ENCODE data around the gene PPM1M.
"Not testable (repeated sequence)": the region's sequence is repeated elsewhere in the genome, so short reads cannot be mapped to it uniquely, and the experiment has no call there.

GRCh38 chr3:52284051-52284450, 38.5 kb downstream of the PPM1M start:
- TF ChIP-seq CTCF (conservative IDR thresholded peaks at IDR 0.05); ZFX (IDR thresholded peaks at IDR 0.05): not testable (repeated sequence)

Measured in C4-2B (cell line).